ENCODE results near the gene STPG2.
"Not testable (repeated sequence)": the region's sequence is repeated elsewhere in the genome, so short reads cannot be mapped to it uniquely, and the experiment has no call there.

STPG2 gene

GRCh38 chr4:97645071-97645821 is 498.0 kb downstream of the STPG2 start:
- H3K18ac ChIP-seq (ENCODE audit: low read depth in 1 of 2, low read length in 2 of 2) = no peak overlapping the region
- no peak overlapping the region for H2BK120ac ChIP-seq (ENCODE audit: low read depth, low read length)
- H3K79me1 ChIP-seq (replicated peaks; ENCODE audit: low read length, poor library complexity, severe bottlenecking) = no peaks in the 10 kb centered on the region
- no peak overlapping the region for H3K4me3 ChIP-seq (ENCODE audit: insufficient read depth in 1 of 2, low read depth in 1 of 2, low read length in 2 of 2)
- no peaks in the 10 kb centered on the region for H3K27me3 ChIP-seq (ENCODE audit: control insufficient read depth in 1 of 2, insufficient read depth in 1 of 2, low read length in 2 of 2)
- H2BK5ac ChIP-seq (ENCODE audit: low read depth, low read length, poor library complexity, severe bottlenecking) = no peak overlapping the region
- H3K4me2 ChIP-seq (ENCODE audit: low read length, poor library complexity, severe bottlenecking) = no peak overlapping the region
- no peak overlapping the region for H3K14ac ChIP-seq (ENCODE audit: low read length in 2 of 2)
- H4K91ac ChIP-seq (ENCODE audit: low read length) = no peak overlapping the region
- no peak overlapping the region for H2BK15ac ChIP-seq (ENCODE audit: low read depth, poor library complexity, severe bottlenecking)
- no peak overlapping the region for H4K8ac ChIP-seq (ENCODE audit: low read length)
- DNase-seq = no peak
- no peak overlapping the region for H2BK12ac ChIP-seq (ENCODE audit: low read length in 2 of 2)
- no peak overlapping the region for H2AK5ac ChIP-seq (ENCODE audit: low read length, severe bottlenecking)
- H3K9me3 ChIP-seq (ENCODE audit: control insufficient read depth, low read length) = no peaks in the 10 kb centered on the region
- H3K9ac ChIP-seq (ENCODE audit: low read length) = no peak overlapping the region
- no peak overlapping the region for H3K23ac ChIP-seq (ENCODE audit: low read length in 2 of 2)
- no peaks in the 10 kb centered on the region for H3K4me1 ChIP-seq (ENCODE audit: control insufficient read depth, insufficient read depth, low read depth, low read length)
- WGBS = 67% methylated on average over 1 of the region's 2 CpGs
- H3K4ac ChIP-seq (ENCODE audit: low read depth in 1 of 2, low read length in 2 of 2) = no peak overlapping the region
- H2AFZ ChIP-seq (ENCODE audit: low read depth, low read length) = no peak overlapping the region
- H3K27ac ChIP-seq (ENCODE audit: low read length, poor library complexity, severe bottlenecking) = no peak overlapping the region
- H3K36me3 ChIP-seq (ENCODE audit: control insufficient read depth in 1 of 2, insufficient read depth in 2 of 2, low read depth in 1 of 2, low read length in 2 of 2) = no peaks in the 10 kb centered on the region

- no peaks in the 10 kb centered on the region for H3K4me1 ChIP-seq (ENCODE audit: control insufficient read depth, insufficient read depth, low read depth, low read length)
- no peak overlapping the region for H2BK5ac ChIP-seq (ENCODE audit: low read depth, low read length, poor library complexity, severe bottlenecking)
- H3K79me1 ChIP-seq (replicated peaks; ENCODE audit: low read length, poor library complexity, severe bottlenecking) = no peaks in the 10 kb centered on the region
- no peak overlapping the region for H3K9ac ChIP-seq (ENCODE audit: low read length)
- no peak for DNase-seq
- H3K14ac ChIP-seq (ENCODE audit: low read length in 2 of 2) = no peak overlapping the region
- no peak overlapping the region for H3K18ac ChIP-seq (ENCODE audit: low read depth in 1 of 2, low read length in 2 of 2)
- no peaks in the 10 kb centered on the region for H3K27me3 ChIP-seq (ENCODE audit: control insufficient read depth in 1 of 2, insufficient read depth in 1 of 2, low read length in 2 of 2)
- H3K4me3 ChIP-seq (ENCODE audit: insufficient read depth in 1 of 2, low read depth in 1 of 2, low read length in 2 of 2) = no peak overlapping the region
- no peak overlapping the region for H4K8ac ChIP-seq (ENCODE audit: low read length)
- no peak overlapping the region for H4K91ac ChIP-seq (ENCODE audit: low read length)
- no peak overlapping the region for H3K4me2 ChIP-seq (ENCODE audit: low read length, poor library complexity, severe bottlenecking)
- no peak overlapping the region for H3K27ac ChIP-seq (ENCODE audit: low read length, poor library complexity, severe bottlenecking)
- H3K4ac ChIP-seq (ENCODE audit: low read depth in 1 of 2, low read length in 2 of 2) = no peak overlapping the region
- no peaks in the 10 kb centered on the region for H3K9me3 ChIP-seq (ENCODE audit: control insufficient read depth, low read length)
- no peak overlapping the region for H2BK120ac ChIP-seq (ENCODE audit: low read depth, low read length)
- no peak overlapping the region for H2BK12ac ChIP-seq (ENCODE audit: low read length in 2 of 2)
- no peak overlapping the region for H2AFZ ChIP-seq (ENCODE audit: low read depth, low read length)
- H3K23ac ChIP-seq (ENCODE audit: low read length in 2 of 2) = no peak overlapping the region
- no peak overlapping the region for H2BK15ac ChIP-seq (ENCODE audit: low read depth, poor library complexity, severe bottlenecking)
- H3K36me3 ChIP-seq (ENCODE audit: control insufficient read depth in 1 of 2, insufficient read depth in 2 of 2, low read depth in 1 of 2, low read length in 2 of 2) = no peaks in the 10 kb centered on the region
- H2AK5ac ChIP-seq (ENCODE audit: low read length, severe bottlenecking) = no peak overlapping the region
These were observed 500.1 kb downstream of the STPG2 start for GRCh38 chr4:97643179-97643578.

- no peak overlapping the region for H3K18ac ChIP-seq (ENCODE audit: low read depth in 1 of 2, low read length in 2 of 2)
- H3K27me3 ChIP-seq (ENCODE audit: control insufficient read depth in 1 of 2, insufficient read depth in 1 of 2, low read length in 2 of 2) = no peaks in the 10 kb centered on the region
- H2BK15ac ChIP-seq (ENCODE audit: low read depth, poor library complexity, severe bottlenecking) = no peak overlapping the region
- H3K4me3 ChIP-seq (ENCODE audit: insufficient read depth in 1 of 2, low read depth in 1 of 2, low read length in 2 of 2) = no peak overlapping the region
- no CpG with 5 or more reads among the region's 1 CpG for WGBS
- H2BK120ac ChIP-seq (ENCODE audit: low read depth, low read length) = no peak overlapping the region
- H3K4ac ChIP-seq (ENCODE audit: low read depth in 1 of 2, low read length in 2 of 2) = no peak overlapping the region
- H3K27ac ChIP-seq (ENCODE audit: low read length, poor library complexity, severe bottlenecking) = no peak overlapping the region
- no peak overlapping the region for H3K9ac ChIP-seq (ENCODE audit: low read length)
- no peak overlapping the region for H2AFZ ChIP-seq (ENCODE audit: low read depth, low read length)
- no peak overlapping the region for H2BK5ac ChIP-seq (ENCODE audit: low read depth, low read length, poor library complexity, severe bottlenecking)
- H2BK12ac ChIP-seq (ENCODE audit: low read length in 2 of 2) = no peak overlapping the region
- no peak for DNase-seq
- H3K4me1 ChIP-seq (ENCODE audit: control insufficient read depth, insufficient read depth, low read depth, low read length) = no peaks in the 10 kb centered on the region
- no peak overlapping the region for H2AK5ac ChIP-seq (ENCODE audit: low read length, severe bottlenecking)
- H3K4me2 ChIP-seq (ENCODE audit: low read length, poor library complexity, severe bottlenecking) = no peak overlapping the region
- no peak overlapping the region for H3K14ac ChIP-seq (ENCODE audit: low read length in 2 of 2)
- no peak overlapping the region for H3K23ac ChIP-seq (ENCODE audit: low read length in 2 of 2)
- H3K79me1 ChIP-seq (replicated peaks; ENCODE audit: low read length, poor library complexity, severe bottlenecking) = no peaks in the 10 kb centered on the region
- no peak overlapping the region for H4K8ac ChIP-seq (ENCODE audit: low read length)
- H4K91ac ChIP-seq (ENCODE audit: low read length) = no peak overlapping the region
- H3K36me3 ChIP-seq (ENCODE audit: control insufficient read depth in 1 of 2, insufficient read depth in 2 of 2, low read depth in 1 of 2, low read length in 2 of 2) = no peaks in the 10 kb centered on the region
- H3K9me3 ChIP-seq (ENCODE audit: control insufficient read depth, low read length) = no peaks in the 10 kb centered on the region
These were observed 503.3 kb downstream of the STPG2 start for GRCh38 chr4:97639961-97640360.

GRCh38 chr4:97633831-97634230 is 509.4 kb downstream of the STPG2 start:
- H2AK5ac ChIP-seq (ENCODE audit: low read length, severe bottlenecking); H3K27me3 ChIP-seq (ENCODE audit: control insufficient read depth in 1 of 2, insufficient read depth in 1 of 2, low read length in 2 of 2); H3K79me1 ChIP-seq (replicated peaks; ENCODE audit: low read length, poor library complexity, severe bottlenecking); H2BK5ac ChIP-seq (ENCODE audit: low read depth, low read length, poor library complexity, severe bottlenecking); H3K4ac ChIP-seq (ENCODE audit: low read depth in 1 of 2, low read length in 2 of 2); H4K91ac ChIP-seq (ENCODE audit: low read length); H3K4me2 ChIP-seq (ENCODE audit: low read length, poor library complexity, severe bottlenecking); H3K14ac ChIP-seq (ENCODE audit: low read length in 2 of 2); H2BK12ac ChIP-seq (ENCODE audit: low read length in 2 of 2); H3K4me3 ChIP-seq (ENCODE audit: insufficient read depth in 1 of 2, low read depth in 1 of 2, low read length in 2 of 2); H2BK120ac ChIP-seq (ENCODE audit: low read depth, low read length); H3K9me3 ChIP-seq (ENCODE audit: control insufficient read depth, low read length); H3K18ac ChIP-seq (ENCODE audit: low read depth in 1 of 2, low read length in 2 of 2); H2BK15ac ChIP-seq (ENCODE audit: low read depth, poor library complexity, severe bottlenecking); H3K36me3 ChIP-seq (ENCODE audit: control insufficient read depth in 1 of 2, insufficient read depth in 2 of 2, low read depth in 1 of 2, low read length in 2 of 2); DNase-seq; H3K23ac ChIP-seq (ENCODE audit: low read length in 2 of 2); H2AFZ ChIP-seq (ENCODE audit: low read depth, low read length); H4K8ac ChIP-seq (ENCODE audit: low read length); H3K27ac ChIP-seq (ENCODE audit: low read length, poor library complexity, severe bottlenecking); H3K9ac ChIP-seq (ENCODE audit: low read length); H3K4me1 ChIP-seq (ENCODE audit: control insufficient read depth, insufficient read depth, low read depth, low read length): not testable (repeated sequence)
- 59% methylated on average over 7 of the region's 8 CpGs for WGBS
